Thyroid gland (tissue), 4 donors: ENCODE data around the gene TBC1D5.

ENCODE experiments used
- POLR2A ChIP-seq, 2 donors: fragments of 450-650 bp; IDR thresholded peaks; one replicate each; pipeline ENCODE4 v1.6.1; 2017; ENCODE audit warnings: antibody characterized with exemption in 2 of 2, mild to moderate bottlenecking in 2 of 2, moderate library complexity in 1 of 2
- TF ChIP-seq, protein P1 (sequence below), 6 experiments: fragments of 200-600 bp in 3 of 6; fragments of 450-650 bp in 3 of 6; sonication (generic) in 3 of 6; IDR thresholded peaks; one replicate each; pipeline ENCODE4 v1.5.1; 2016 to 2019; ENCODE audit warnings: antibody characterized with exemption in 6 of 6, mild to moderate bottlenecking in 2 of 6, inconsistent platforms in 1 of 6, moderate library complexity in 1 of 6

DNA sequence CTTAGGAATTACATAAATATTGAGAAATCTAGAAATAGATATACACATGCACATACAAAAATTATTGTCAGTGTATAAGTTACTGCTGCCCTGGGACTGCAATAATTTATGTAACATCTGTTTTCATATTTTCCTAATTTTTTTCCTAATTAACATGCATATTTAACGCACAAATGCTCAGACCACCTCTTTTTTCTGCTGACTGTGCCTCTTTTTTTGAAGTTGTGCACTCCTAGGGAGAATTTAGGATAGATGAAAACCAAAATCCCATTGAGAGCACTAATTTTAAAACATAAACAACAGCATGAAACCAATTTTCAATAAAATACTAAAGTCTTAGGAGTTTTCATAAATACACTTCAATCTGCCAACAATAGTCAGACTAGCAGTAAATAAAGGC, 154.0 kb downstream of the TBC1D5 start:
- TF ChIP-seq, protein P1, sequence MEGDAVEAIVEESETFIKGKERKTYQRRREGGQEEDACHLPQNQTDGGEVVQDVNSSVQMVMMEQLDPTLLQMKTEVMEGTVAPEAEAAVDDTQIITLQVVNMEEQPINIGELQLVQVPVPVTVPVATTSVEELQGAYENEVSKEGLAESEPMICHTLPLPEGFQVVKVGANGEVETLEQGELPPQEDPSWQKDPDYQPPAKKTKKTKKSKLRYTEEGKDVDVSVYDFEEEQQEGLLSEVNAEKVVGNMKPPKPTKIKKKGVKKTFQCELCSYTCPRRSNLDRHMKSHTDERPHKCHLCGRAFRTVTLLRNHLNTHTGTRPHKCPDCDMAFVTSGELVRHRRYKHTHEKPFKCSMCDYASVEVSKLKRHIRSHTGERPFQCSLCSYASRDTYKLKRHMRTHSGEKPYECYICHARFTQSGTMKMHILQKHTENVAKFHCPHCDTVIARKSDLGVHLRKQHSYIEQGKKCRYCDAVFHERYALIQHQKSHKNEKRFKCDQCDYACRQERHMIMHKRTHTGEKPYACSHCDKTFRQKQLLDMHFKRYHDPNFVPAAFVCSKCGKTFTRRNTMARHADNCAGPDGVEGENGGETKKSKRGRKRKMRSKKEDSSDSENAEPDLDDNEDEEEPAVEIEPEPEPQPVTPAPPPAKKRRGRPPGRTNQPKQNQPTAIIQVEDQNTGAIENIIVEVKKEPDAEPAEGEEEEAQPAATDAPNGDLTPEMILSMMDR (IDR thresholded peaks at IDR 0.05), result no peak
- TF ChIP-seq POLR2A (IDR thresholded peaks at IDR 0.05), result no peak
